Pons (tissue), 1 donor: ENCODE data around the gene MAP3K19.
"Not testable (repeated sequence)": the region's sequence is repeated elsewhere in the genome, so short reads cannot be mapped to it uniquely, and the experiment has no call there.

Source experiments
- DNase-seq: peaks from one replicate; pipeline ENCODE4 v3.0.0-alpha.2; 2016; ENCODE audit warnings: low spot score

Gene MAP3K19

DNA sequence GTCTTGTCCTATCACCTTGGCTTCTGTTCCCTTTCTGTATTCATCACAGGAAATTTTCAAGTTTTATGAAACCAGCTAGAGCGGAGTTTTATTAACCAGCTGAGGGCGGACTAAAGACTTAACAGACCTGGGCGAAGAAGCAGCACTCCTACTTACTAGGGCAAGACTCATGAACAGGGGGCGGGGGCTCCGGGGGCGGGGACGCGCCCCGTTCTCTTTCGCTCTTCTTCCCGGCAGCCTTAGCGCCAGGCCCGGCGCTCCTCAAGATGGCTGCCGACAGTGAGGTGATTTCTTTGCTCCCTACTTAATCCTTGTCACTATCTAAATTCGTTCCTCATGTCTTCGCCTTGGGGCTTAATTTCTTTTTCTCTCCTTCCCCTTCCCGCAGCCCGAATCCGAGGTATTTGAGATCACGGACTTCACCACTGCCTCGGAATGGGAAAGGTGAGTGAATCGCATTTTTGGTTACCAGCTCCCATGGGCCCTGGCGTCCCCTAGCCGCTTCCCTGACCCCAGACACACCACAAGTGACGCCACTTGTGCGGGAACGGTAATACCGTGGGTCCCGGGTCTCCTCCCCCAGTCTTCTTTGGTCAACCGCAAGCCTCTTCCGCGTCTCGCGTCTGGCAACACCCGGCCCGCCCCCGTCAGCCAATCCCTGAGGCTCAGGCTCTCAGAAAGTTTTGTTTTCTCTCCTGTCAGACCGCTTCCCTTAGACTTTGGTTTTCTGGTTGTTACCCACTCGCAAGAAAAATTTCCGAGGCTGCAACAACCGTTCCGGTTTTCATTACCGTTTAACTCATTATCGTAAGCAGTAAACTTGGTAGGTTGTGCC lies 5.0 kb upstream of the MAP3K19 start, which contains the start of gene RAB3GAP1:
TSS of gene RAB3GAP1 (plus strand) at position 251 of the 835 bp plus-strand sequence. CDS start at position 267, 16 bp downstream.
- peak; percentile 78 for DNase-seq

DNA sequence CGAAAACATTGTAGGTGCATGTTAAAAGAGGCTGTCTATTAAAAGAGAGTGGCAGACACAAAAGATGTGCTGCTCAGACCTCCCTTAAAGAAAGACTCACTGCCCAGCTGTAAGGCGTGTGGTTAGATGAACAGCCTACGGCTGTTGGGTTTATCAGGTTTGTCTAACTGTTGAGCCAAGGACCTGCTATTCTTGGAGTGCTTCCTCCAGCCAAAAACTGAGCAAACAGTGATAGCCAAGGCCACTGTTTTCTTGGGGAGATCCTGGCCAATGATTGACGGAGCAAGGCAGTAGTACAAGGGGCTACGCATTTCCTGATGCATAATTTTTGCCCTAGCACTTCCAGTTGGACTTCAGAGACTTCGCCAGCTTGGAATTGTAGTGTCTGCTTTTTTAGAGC lies 3.4 kb upstream of the MAP3K19 start:
- no peak for DNase-seq

DNA sequence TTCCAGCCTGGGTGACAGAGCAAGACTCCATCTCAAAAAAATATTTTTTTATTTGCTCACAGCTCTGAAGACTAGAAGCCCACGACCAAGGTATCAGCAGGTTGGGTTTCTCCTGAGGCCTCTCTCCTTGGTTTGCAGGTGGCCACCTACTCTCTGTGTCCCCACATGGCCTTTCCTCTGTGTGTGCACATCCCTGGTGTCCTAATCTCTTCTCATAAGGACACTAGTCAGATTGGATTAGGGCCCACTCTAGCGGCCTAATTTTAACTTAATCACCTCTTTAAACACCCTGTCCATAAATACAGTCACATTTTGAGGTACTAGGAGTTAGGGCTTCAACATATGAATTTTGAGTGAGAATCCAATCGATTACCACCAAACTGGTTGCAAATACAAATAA lies 2.9 kb upstream of the MAP3K19 start:
- DNase-seq: no peak

DNA sequence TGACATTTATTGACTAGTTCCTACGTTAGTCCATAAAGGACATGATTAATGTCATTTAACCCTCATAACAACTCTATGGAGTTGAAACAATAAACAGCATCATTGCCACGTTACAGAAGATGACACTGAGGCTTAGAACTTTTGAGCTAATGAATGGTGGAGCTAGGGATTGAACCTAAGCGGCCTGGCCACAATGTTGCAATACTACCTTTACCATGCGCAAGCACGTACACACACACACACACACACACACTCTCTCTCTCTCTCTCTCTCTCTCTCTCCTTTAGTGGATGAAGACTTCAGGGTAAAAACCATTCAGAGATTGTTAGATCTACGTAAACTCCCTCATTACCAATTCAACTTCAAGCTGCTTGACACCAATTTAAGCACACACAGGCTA lies 875 bp upstream of the MAP3K19 start:
- DNase-seq: no peak

DNA sequence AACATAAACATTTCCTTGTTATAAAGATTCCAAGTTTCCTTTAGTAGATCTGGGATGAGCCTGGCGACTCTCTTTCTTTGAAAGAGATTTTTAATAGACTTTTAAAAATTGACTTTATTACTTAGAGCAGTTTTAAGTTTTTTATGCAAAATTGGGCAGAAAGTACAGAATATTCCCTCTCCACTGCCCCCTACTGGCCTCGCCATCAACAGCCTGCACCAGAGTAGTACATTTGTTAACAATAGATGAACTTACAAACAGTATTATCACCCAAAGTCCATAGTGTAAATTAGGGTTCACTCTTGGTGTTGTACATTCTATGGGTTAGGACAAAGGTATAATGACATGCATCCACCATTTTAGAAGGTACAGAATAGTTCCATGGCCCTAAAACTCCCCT lies 3.9 kb downstream of the MAP3K19 start:
- no peak for DNase-seq

DNA sequence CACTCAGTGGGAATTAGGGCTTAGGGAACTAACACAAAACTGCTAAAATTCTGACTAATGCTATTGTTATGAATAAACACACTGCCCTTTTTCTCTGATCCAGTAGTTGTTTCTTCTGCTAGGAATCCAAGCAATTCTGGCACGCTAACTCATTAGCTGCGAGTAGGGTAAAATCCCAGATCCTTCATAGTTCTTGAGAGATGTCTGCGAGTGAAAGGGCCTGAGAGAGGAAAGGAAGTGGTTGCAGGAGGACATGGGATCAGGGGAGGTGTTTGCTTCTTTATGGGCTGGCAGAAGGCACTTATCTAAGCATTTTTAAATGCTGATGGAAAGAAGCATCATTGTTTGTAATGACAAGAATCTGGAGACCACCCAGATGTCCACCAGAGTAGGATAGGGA lies 9.4 kb downstream of the MAP3K19 start:
- no peak for DNase-seq

DNA sequence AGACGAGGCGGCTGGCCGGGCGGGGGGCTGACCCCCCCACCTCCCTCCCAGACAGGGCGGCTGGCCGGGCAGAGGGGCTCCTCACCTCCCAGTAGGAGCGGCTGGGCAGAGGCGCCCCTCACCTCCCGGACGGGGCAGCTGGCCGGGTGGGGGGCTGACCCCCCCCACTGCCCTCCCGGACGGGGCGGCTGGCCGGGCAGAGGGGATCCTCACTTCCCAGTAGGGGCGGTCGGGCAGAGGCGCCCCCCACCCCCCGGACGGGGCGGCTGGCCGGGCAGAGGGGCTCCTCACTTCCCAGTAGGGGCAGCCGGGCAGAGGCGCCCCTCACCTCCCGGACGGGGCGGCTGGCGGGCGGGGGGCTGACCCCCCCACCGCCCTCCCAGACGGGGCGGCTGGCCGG lies 14.0 kb downstream of the MAP3K19 start:
- not testable (repeated sequence) for DNase-seq

DNA sequence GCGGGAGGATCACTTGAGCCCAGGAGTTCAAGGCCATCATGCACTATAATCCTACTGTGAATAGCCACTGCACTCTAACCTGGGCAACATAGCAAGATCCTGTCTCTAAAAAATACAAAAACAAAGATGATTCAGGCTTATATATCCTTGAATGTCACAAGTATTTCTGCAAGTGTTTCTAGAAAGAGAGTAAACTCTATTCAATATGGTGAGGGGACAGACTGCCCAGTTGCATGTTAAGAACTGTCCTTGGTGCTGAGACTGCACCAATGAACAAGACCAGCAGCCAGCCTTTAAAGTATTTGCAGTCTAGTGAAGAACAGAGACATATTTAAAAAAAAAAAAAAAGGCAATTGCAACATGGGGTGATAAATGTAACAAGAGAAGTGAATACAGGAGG lies 16.4 kb downstream of the MAP3K19 start:
- no peak for DNase-seq

DNA sequence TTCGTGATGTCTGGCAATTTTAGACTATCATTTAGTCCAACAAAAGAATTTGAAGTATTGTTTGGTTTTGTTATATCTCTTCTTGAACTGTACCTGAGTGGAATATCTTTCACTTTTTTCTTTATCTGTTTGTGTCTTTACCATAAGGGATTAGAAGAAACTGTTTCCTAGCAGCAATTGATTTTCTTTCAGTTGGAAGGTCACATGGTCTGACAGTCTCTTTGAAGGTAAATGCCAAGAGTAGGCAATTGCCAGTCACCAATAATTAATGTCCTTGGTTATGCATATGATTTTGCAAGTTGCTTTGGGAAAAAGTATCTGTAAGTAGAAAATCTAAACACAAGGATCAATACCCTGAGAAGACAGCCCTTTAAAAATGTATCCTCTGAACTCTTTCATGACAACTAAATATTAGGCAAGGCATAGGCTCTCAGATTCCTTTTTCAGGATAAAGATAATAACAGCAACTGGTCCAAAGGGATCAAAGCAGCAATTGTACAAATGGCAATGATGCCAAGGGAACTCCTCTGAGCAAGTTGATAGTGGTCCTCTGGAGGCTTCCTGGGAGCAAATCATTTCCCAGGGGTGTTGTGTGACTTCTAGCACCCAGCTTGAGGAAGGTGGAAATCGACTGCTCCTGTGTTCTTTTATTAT lies 17.6 kb downstream of the MAP3K19 start:
- no peak for DNase-seq

DNA sequence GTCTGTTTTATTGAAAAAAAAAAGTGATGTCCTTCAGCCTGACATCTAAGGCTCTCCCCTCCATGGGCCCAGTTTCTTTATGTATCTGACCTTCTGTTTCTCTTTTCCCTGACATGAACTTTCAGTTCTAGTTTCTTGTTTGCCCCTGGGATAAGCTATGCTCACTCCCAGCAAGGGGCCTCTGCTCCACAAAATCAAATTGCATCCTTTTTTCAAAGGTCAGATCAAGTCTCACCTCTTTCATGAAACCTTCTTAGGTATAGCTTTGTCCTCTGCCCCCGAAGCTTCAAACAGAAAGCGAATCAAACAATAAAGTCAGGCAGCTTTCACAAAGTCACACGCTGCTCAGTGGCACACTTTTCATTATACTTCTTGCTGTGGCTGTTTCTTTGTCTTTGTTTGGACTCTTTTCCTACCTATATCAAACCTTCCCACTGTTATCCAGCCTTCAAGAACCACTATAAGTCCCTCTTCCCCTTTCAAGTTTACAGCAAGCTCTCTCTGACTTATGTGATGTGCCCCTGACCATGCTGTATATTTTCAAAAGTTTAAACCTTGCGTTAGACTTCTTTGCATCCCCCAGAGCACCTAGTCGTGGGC lies 23.3 kb downstream of the MAP3K19 start:
- DNase-seq: no peak

DNA sequence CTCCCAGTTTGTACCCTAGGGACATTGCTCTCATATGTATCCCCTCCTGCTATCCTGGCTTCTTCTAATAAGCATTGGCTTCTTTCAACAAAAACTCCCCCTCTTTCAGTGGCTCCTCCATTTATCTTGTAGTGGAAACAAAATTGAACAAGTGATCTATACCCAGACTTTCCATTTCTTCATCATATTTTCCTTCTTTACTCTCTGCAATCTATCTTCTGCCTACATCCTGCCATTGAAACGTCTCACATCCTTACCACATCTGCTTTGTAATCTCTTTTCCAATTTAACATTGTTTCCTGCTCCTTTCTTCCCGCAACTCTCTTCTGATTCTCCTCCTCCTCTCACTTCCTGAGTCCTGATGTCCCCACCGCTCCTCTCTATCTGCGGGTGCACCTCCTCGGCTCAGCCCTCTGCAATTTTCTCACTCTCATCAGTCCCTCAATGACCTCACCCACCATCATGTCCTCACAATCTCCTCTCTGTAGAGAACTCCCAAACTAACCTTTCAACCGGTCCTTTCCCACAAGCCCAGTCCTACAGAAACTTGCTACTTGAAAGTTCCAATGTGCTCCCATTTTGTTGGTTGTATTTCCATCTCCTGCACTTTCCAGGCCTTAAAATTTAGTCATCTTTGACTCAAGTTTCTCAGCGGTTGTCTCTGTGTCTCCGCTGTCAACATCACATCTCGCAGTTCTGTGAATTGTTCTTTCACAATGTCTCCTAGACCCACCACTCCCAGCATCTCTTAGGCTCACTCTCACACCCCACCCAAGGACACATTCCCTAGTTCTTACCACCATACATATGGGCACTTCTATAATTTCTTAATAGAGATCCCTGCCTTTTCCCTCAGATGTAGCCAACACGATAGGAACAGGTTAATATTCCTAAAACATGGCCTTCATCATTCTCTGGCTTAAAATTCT lies 24.0 kb downstream of the MAP3K19 start:
- DNase-seq: no peak

DNA sequence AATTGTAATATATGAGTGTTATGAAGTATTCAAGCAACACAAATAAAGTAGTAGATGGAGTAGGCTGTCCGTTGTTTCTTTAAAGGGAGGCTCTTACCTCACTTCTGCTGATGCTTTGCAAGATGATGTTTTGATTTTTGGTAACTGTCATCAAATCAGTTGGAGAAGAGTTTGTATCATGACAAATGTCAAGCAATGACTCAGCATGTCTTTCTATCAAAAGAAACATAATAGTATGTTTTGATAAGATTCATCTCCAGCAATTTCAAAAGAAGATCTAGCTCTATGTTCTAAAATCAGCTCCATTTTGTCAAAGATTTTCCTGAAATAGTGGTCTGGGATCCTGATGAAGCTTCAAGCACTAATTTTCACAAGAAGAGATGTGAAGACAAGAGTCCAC lies 25.6 kb downstream of the MAP3K19 start:
- DNase-seq: no peak

DNA sequence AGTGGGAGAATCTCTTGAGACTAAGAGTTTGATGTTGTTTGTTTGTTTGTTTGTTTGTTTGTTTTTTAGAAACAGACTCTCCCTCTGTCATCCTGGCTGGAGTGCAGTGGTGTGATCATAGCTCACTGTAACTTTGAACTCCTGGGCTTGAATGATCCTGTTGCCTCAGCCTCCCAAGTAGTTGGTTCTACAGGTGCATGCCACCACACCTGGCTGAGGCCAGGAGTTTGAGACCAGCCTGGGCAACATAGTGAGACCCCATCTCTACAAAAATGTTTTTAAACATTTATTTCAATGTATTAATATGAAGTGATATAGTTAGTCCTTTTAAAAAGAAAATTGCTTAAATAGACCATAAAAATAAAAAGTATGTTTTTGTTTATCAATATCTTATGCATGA lies 35.6 kb downstream of the MAP3K19 start:
- no peak for DNase-seq

DNA sequence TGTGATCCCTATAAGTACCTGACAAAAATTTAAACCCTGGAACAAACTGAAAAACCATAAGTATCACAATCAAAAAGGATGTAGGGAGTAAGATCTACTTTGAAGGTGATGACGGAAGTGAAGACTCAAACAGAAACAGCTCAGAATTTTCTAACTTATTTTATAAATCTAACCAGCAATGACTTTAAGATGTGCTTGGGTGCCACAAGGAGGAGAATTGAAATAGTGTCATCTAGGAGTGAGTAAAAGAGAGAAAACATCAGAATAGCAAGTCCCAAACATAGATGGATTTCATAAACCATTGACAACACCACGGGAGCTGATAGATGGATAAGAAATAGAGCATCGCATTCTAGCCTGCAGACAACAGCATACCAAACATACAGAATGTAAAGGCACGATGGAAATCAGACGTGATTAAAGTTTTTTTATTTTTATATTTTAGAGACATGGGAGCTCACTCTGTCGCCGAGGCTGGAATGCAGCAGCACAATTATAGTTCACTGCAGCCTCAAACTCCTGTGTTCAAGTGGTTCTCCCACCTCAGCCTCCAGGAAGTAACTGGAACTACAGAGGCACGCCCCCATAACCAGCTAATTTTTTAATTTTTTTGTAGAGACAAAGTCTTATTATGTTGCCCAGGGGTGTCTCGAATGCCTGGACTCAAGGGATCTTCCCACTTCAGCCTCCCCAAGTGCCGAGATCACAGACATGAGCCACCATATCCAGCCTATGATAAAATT lies 36.9 kb downstream of the MAP3K19 start:
- DNase-seq: no peak

DNA sequence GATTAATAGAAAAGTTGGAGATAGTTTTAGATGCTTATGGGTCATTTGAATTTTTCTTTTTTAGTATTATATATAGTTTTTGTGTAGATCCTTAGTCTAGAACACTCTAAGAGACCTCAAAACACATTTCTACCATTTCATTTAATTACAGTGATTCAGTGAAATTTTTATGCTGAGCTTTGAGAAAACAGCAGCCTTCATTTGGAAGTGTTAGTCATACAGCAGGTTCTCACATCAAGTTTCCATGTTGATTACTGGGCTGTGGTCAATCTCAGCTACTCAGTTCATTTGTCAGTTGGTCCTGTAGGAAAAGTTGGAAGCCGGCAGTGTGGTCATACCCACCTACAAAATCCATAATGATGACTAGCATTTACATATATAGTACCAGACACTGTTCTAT lies 37.9 kb downstream of the MAP3K19 start:
- DNase-seq: no peak

DNA sequence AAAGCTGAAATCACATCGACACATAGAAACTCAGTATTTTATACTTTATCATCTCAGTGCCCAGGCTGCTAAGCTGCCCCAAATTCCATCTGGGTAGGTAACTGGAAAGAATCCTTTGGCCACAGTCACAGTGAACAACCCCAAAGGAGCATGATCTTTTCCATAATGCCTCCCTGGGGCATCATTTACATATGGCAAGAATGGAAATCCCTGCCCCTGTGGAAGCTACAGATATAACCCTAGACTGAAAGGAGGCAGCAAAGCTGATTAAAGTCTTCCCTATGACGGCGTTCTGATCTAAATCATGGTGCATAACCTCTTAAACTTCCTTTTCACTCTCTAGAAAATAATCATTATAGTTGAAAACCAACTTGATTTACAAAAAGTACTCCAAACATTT lies 41.5 kb downstream of the MAP3K19 start:
- DNase-seq: no peak

DNA sequence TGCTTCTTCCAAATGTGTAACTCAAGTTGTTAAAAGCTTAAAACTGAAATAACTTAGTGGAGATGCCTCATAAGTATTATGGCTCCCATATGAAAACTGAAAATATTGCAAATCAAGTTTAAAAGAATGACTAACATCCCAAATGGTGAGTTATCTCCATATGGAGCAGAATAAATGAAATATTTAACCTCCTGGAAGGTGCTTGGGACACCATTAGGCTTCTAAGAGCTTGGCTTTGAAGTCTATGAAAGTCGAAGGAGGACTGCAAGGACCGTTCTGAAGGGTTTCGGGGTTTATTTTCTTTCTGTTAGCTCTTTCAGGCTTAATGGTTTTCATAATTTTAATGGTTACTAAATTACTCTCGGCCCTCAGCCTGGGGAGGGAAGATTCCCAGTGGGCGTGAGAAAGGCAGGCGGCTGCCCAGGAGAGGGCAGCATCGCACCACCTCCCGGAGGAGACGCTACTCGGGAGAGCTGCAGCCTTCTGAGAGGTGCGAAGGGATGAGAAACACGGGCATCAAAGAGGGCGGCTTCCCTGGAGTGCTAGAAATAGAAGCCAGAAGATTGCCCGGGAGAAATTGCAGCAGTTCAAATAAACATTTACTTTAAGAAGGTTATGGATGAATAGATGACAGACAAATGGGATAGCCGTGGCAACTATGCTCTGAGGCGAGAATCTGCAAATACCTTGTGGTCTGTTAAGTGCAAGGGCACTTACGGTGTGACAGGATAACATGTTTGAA lies 43.1 kb downstream of the MAP3K19 start:
- DNase-seq: peak; percentile 66

DNA sequence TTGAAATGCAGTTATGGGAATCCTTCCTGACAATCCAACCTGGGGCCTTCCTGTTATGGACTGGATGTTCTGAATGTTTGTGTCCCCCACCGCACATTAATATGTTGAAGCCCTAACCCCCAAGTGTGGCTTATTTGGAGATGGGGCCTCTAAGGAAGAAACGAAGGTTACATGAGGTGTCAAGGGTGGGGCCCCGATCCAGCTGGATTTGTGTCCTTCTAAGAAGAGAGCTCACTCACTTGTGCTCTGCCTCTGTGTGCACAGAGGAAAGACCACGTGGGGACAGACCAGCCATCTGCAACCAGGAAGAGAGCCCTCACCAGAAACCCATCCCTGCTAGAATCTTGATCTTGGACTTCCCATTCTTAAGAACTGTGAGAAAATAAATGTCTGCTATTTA lies 44.4 kb downstream of the MAP3K19 start:
- DNase-seq: no peak

DNA sequence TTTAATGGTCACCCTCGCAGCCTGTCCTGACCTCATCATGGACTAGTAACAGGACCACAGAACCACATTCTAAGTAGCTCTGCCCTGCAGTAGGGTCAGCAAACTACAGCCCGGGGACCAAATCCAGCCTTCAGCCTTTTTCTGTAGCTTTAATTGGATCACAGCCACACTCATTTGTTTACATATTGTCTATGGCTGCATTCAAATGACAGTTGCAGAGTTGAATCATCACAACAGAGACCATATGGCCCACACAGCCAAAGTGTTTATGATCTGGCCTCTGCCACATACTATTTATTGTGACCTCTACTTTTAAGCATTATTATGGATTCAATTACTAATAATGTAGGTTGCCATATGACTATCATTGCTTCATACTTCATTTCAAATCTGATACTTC lies 47.7 kb downstream of the MAP3K19 start:
- DNase-seq: no peak

DNA sequence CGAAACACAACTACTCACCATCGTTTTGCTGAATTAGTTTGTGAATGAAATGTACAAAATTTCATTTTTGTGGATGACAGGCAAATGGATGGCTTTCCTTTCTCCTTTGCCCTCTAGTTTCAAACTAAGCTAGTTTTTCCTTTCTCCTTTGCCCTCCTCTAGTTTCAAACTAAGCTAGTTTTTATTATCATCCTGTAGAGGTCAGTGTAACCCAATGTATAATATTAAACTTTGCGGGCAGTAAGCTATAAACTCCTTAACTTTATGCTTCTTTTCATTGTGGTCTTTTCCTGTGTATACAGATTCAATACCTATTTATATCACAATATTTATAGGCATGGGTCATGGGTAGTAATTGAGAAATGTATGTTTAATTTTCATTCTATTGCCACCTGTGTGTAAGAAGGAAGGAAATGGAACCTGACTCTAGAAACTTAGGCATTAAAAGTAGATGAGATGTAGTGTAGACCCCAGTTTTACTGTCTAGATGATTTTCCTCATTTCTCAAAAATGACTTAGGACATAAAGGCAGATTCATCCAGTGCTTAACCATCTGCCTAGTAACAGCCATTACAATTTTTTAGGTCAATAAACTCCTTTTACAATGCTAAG lies 58.1 kb downstream of the MAP3K19 start:
- peak; percentile 41 for DNase-seq
